Peyer's patch (tissue), 4 donors: ENCODE data around the gene AKR7A3. TPM values are rescaled to one million over a fixed set of nuclear protein-coding genes. Genes with fewer than 3 reads are reported as not detected.

Experiments used
- DNase-seq, 3 donors: peaks; one replicate each; pipeline ENCODE4 v3.0.0-alpha.2; 2017 to 2019
- H3K27ac ChIP-seq, 4 donors: fragments of 200-600 bp; sonication (generic); one replicate each; pipeline ENCODE4 v1.5.1; 2016 to 2019
- H3K27me3 ChIP-seq, 2 donors: fragments of 200-600 bp; sonication (generic); one replicate each; pipeline ENCODE4 v1.5.1; 2019
- H3K36me3 ChIP-seq, 3 donors: fragments of 200-600 bp; sonication (generic); one replicate each; pipeline ENCODE4 v1.5.1; 2016 to 2019
- H3K4me1 ChIP-seq, 4 donors: fragments of 200-600 bp; sonication (generic); one replicate each; pipeline ENCODE4 v1.5.1; 2016 to 2019
- H3K4me3 ChIP-seq, 4 donors: fragments of 200-600 bp; sonication (generic); 1 replicate in 3 of 4; 2 replicates in 1 of 4; pipeline ENCODE4 v1.5.1; 2016 to 2019; ENCODE audit warnings: mild to moderate bottlenecking in 1 of 4
- H3K9me3 ChIP-seq, 4 donors: fragments of 200-600 bp; sonication (generic); one replicate each; pipeline ENCODE4 v1.5.1; 2016 to 2019; ENCODE audit warnings: mild to moderate bottlenecking in 1 of 4
- CTCF ChIP-seq, 6 experiments: fragments of 450-650 bp in 4 of 6; fragments of 200-600 bp in 2 of 6; sonication (generic) in 1 of 6; IDR thresholded peaks; one replicate each; pipeline ENCODE4 v1.5.1; 2017 to 2019; ENCODE audit warnings: antibody characterized with exemption in 6 of 6, mild to moderate bottlenecking in 3 of 6, moderate library complexity in 1 of 6
- POLR2A ChIP-seq, 2 donors: fragments of 450-650 bp; IDR thresholded peaks; one replicate each; pipeline ENCODE4 v1.5.1; 2017; ENCODE audit warnings: antibody characterized with exemption in 2 of 2, mild to moderate bottlenecking in 2 of 2, moderate library complexity in 2 of 2
- total RNA-seq, 4 donors: library from RNA; depleted of rRNA; stranded (reverse); fragments of >200 nt; gene quantifications; one replicate each; pipeline ENCODE4 v1.1.0, GENCODE V29; 2016

Gene AKR7A3
- total RNA-seq, 4 donors from 2014 or later: 60.2 to 574 (median 416) TPM

- H3K9me3 ChIP-seq: no peaks in the 10 kb centered on the region
- no peak for DNase-seq
- no peak for TF ChIP-seq CTCF (IDR thresholded peaks at IDR 0.05)
- no peak for TF ChIP-seq POLR2A (IDR thresholded peaks at IDR 0.05)
- no peaks in the 10 kb centered on the region for H3K27me3 ChIP-seq
- H3K4me3 ChIP-seq: no peak overlapping the region
- H3K27ac ChIP-seq: no peak overlapping the region
- peaks cover 0 to 73% (median 0%) of the 10 kb centered on the region in 3 donors for H3K36me3 ChIP-seq
- no peaks in the 10 kb centered on the region for H3K4me1 ChIP-seq
Observed at GRCh38 chr1:19328486-19328885, 39.9 kb upstream of the AKR7A3 start.

GRCh38 chr1:19327736-19328135 lies 39.2 kb upstream of the AKR7A3 start:
- H3K36me3 ChIP-seq: peaks cover 0 to 72% (median 0%) of the 10 kb centered on the region in 3 donors
- no peaks in the 10 kb centered on the region for H3K9me3 ChIP-seq
- DNase-seq: no peak
- H3K4me3 ChIP-seq: no peak overlapping the region
- H3K27ac ChIP-seq: no peak overlapping the region
- no peaks in the 10 kb centered on the region for H3K4me1 ChIP-seq
- no peak for TF ChIP-seq POLR2A (IDR thresholded peaks at IDR 0.05)
- no peaks in the 10 kb centered on the region for H3K27me3 ChIP-seq

GRCh38 chr1:19327301-19327700 lies 38.7 kb upstream of the AKR7A3 start:
- Histone ChIP-seq H3K36me3 (peaks cover 0 to 67% (median 0%) of the 10 kb centered on the region in 3 donors), H3K27ac (no peak overlapping the region)
- no peak for TF ChIP-seq CTCF (IDR thresholded peaks at IDR 0.05)
- TF ChIP-seq POLR2A (IDR thresholded peaks at IDR 0.05): no peak

GRCh38 chr1:19326748-19327065 lies 38.1 kb upstream of the AKR7A3 start:
- DNase-seq: no peak
- Histone ChIP-seq H3K9me3 (no peaks in the 10 kb centered on the region), H3K36me3 (peaks cover 0 to 64% (median 0%) of the 10 kb centered on the region in 3 donors), H3K27me3 (no peaks in the 10 kb centered on the region), H3K4me1 (no peaks in the 10 kb centered on the region), H3K4me3 (no peak overlapping the region), H3K27ac (no peak overlapping the region)
- TF ChIP-seq CTCF (IDR thresholded peaks at IDR 0.05) (no peak), POLR2A (IDR thresholded peaks at IDR 0.05) (no peak)

More at GRCh38 chr1:19327301-19327700, 38.7 kb upstream of the AKR7A3 start:
- Histone ChIP-seq H3K9me3 (no peaks in the 10 kb centered on the region), H3K27me3 (no peaks in the 10 kb centered on the region), H3K4me3 (no peak overlapping the region), H3K4me1 (no peaks in the 10 kb centered on the region)
- no peak for DNase-seq

GRCh38 chr1:19325958-19326747 lies 37.6 kb upstream of the AKR7A3 start:
- no peaks in the 10 kb centered on the region for H3K9me3 ChIP-seq
- H3K27ac ChIP-seq: no peak overlapping the region
- peaks cover 0 to 60% (median 0%) of the 10 kb centered on the region in 3 donors for H3K36me3 ChIP-seq
- DNase-seq: no peak
- H3K4me3 ChIP-seq: no peak overlapping the region
- no peaks in the 10 kb centered on the region for H3K27me3 ChIP-seq
- TF ChIP-seq POLR2A (IDR thresholded peaks at IDR 0.05) (no peak), CTCF (IDR thresholded peaks at IDR 0.05) (no peak)
- H3K4me1 ChIP-seq: no peaks in the 10 kb centered on the region

- TF ChIP-seq POLR2A (IDR thresholded peaks at IDR 0.05) (no peak), CTCF (IDR thresholded peaks at IDR 0.05) (no peak)
- H3K4me1 ChIP-seq: no peaks in the 10 kb centered on the region
- no peak for DNase-seq
- H3K27me3 ChIP-seq: no peaks in the 10 kb centered on the region
- H3K4me3 ChIP-seq: no peak overlapping the region
- peaks cover 0 to 59% (median 0%) of the 10 kb centered on the region in 3 donors for H3K36me3 ChIP-seq
- H3K27ac ChIP-seq: no peak overlapping the region
- no peaks in the 10 kb centered on the region for H3K9me3 ChIP-seq
Observed at GRCh38 chr1:19325368-19325957, 36.9 kb upstream of the AKR7A3 start.
